HG03103 (cell line): ENCODE data around the gene GPC1.
"Not testable (repeated sequence)": the region's sequence is repeated elsewhere in the genome, so short reads cannot be mapped to it uniquely, and the experiment has no call there.

Experiments
- ATAC-seq: cut with Tn5 transposase; IDR thresholded peaks from one replicate; pipeline ENCODE4 v1.9.1; 2021; ENCODE audit warnings: low read depth; ENCODE audit not compliant: unreplicated experiment

The GPC1 gene

DNA sequence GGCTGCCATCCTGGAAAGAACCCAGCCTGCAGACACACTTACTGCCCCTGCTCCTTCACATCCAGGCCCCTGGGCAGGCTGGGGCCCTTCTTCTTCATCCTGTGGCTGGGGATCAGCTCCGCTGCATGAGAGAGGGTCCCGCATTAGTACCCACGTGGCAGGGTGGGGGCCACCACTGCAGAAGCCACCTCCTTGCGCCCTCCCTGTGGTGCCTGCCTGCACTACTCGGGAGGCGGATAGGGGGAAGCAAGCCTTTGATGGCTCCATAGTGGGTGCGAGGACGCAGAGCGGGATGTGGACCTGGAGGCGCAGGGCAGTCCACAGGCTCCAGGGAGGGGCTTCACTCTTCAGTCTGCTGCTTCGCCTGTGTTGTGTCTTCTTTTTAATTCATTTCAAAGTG, 46.7 kb downstream of the GPC1 start:
- no peak for ATAC-seq

DNA sequence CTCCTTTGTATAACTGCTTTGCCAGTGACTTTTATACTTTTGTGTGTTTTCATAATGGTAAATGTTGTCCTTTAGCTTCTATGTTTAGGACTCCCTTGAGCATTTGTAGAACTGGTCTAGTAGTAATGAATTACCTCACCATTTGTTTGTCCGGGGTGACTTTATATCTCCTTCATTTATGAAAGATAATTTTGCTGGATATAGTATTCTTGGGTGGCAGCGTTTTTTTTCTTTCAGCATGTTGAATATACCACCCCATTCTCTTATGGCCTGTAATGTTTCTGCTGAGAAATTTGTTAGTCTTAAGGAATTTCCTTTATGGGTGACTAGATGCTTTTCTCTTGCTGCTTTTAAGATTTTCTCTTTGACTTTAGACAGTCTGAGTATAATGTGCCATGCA, 56.0 kb downstream of the GPC1 start:
- no peak for ATAC-seq

DNA sequence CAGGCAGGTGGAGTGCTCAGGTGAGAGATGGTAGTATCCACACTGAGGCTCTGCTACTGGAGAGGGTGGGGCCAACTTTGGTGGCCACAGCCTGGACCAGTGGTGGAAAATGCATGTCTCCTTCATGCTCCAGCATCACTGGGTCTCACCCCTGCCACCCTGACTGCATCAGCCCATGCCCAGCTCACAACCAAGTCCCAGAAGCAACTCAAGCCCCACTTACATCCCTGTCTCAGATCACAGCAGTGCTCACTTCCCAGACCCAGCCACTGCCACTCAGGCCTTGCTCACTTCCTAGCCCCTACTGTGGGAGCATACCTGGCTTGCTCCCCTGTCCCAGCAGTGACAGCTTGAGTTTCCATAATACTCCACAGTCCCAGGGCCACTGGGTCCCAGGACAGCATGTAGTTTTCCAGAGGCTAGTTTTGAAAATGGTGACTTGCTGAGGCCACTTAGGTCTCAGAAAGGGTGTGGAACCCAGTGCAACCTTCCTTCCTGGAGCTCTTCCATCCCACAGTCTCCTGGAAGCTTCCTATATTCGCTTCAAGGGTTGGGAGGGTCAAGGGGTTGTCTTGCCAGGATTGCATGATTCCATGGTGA, 58.8 kb downstream of the GPC1 start:
- ATAC-seq = no peak

DNA sequence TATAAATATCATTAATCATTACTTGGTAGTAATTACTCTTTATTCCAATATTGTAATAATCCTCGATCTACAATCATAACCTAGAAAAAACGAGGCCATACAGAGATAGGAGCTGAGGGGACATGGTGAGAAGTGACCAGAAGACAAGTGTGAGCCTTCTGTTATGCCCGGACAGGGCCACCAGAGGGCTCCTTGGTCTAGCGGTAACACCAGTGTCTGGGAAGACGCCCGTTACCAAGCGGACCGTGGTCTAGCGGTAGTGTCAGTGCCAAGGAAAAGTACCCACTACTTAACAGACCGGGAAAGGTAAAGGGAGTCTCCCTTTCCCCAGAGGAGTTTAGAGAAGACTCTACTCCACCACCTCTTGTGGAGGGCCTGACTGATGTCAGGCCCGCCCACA, 59.5 kb downstream of the GPC1 start:
- not testable (repeated sequence) for ATAC-seq

GRCh38 chr2:240497082-240497481, 61.6 kb downstream of the GPC1 start:
- not testable (repeated sequence) for ATAC-seq

DNA sequence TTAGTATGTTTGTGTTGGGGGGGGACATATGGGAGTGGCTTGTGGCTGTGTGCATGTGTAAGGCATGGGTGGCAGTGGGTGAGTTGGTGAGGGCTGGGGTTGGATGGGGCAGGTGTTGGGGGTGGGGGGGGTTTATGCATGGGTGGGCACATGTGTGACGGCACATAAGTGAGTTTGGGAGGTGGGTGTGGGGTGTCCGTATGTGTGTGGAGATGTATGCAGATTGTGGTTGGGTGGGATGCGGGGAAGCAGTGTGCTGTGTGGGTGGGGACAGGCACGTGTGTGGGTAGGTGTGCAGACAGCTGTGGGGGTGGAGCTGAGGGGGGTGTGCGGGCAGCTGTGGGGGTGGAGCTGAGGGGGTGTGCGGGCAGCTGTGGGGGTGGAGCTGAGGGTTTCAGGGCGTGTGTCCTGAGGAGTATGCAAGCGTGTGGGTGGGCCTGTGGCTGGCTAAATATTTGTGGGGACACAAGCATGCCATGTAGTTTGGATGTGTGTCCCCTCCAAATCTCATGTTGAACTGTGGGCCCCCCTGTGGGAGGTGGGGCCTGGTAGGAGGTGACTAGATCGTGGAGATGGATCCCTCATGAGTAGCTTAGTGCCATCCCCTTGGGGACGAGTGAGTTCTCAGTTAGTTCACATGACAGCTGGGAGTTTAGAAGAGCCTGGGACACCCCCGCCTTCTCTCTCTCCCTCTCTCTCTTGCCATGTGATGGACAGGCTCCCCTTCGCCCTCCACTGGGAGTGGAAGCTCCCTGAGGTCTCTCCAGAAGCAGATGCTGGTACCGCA, 62.9 kb downstream of the GPC1 start:
- no peak for ATAC-seq

GRCh38 chr2:240498958-240499260, 63.4 kb downstream of the GPC1 start:
- no peak for ATAC-seq

- ATAC-seq = no peak
Measured at GRCh38 chr2:240499309-240500301, 64.1 kb downstream of the GPC1 start.

DNA sequence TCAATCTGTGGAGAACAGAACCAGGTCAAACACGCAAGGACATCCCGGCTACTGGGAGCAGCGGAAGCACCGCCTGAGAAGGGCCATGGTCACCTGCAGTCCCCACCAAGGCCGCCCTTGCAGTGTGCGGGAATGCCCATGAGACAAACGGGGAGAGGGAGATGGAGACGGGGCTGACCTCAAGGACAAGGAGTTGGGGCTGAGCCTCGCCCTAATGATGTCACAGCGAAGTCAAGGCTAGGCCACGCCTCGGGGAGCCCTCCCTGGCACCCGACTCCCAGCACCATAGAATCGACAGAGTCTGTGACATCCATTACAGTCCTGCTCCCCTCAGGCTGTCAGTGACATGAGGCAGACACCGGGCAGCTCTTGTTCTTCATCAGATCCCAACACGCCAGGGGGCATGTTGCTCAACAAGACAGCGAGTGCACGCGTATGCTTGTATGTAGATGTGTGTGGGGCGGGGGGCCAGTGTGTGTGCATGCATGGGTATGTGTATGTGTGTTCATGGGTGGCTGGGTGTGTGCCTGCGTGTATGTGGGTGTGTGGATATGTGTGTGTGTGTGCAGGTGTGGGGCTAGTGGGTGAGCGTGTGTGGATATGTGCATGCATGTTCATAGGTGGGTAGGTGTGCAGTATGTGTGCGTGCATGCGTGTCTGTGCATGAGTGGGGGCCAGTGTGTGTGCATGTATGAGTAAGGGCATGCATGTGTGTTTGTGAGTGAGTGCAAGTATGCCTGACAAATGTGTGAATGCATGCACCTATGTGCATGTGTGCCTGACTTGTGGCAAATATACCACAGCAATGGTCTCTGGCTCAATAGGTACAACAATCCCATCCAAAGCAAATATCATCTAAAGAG, 65.3 kb downstream of the GPC1 start:
- ATAC-seq = no peak

- ATAC-seq = no peak
Measured at GRCh38 chr2:240501531-240501991, 66.1 kb downstream of the GPC1 start.

DNA sequence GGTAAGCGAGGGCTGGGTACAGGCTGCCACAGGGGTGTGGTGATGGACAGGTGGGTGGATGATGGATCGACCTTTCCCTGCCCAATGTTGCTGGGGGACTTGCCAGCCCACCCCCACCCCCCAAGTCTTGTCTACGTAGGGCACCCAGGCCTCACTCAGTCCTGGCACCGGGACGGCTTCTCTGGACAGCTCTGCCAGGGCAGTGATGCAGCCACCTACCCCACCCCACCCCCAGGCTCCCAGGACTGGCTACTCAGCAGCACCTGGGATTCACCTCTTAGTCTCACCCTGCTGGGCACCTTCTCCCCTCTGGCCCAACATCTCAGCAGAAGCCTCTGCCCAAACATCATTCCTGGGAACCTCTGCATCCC, 66.6 kb downstream of the GPC1 start:
- no peak for ATAC-seq

- ATAC-seq = no peak
Measured at GRCh38 chr2:240502430-240503121, 67.1 kb downstream of the GPC1 start.

GRCh38 chr2:240503375-240503774, 67.9 kb downstream of the GPC1 start:
- no peak for ATAC-seq

- no peak for ATAC-seq
Measured at GRCh38 chr2:240503848-240504247, 68.4 kb downstream of the GPC1 start.

DNA sequence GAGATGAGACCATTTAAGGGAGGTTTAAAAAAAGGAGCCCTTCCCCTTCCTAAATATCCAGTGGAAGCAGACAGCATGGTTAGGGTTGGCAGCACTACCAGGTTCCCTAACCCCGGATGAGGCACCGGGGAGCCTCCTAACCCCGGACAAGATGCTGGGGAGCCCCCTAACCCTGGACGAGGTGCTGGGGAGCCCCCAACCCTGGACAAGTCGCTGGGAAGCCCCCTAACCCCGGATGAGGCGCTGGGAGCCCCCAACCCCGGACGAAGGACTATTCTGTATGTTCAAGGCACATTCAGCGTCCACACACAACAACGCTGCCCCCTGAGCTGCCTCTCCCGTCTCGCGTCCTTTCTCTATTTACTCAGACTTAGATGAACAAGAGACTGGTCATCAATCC, 70.4 kb downstream of the GPC1 start:
- ATAC-seq = no peak

GRCh38 chr2:240506406-240507059, 71.1 kb downstream of the GPC1 start:
- no peak for ATAC-seq

DNA sequence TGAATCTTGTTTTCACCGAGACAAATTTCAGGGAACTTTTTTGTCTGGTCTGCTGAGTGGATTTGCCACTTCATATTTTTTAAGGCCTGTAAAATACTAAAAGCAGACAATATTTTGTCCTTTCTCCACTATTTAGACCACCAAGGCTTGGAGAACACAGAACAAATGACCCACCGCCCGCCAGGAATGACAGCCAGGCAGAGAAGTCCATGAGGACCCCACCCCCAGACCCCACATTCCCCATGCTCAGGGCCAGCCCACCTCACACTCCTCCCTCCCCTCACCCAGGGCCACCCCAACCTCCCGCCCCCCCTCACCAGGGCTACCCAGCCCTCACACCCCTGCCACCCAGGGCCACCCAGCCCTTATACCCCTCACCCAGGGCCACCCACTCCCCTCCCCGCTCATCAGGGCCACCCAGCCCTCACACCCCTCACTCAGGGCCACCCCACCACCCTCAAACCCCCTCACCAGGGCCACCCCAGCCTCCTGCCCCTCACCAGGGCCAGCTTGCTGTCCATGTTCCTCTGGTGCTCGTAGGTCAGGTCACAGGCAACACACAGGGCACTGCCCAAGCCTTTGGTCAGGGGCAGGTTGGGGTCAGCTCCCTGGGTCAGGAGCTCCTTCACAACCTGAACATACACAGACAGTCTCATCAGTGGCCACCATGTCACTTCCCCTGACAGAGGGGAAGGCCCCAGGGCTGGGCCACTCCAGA, 71.8 kb downstream of the GPC1 start:
- ATAC-seq = no peak

DNA sequence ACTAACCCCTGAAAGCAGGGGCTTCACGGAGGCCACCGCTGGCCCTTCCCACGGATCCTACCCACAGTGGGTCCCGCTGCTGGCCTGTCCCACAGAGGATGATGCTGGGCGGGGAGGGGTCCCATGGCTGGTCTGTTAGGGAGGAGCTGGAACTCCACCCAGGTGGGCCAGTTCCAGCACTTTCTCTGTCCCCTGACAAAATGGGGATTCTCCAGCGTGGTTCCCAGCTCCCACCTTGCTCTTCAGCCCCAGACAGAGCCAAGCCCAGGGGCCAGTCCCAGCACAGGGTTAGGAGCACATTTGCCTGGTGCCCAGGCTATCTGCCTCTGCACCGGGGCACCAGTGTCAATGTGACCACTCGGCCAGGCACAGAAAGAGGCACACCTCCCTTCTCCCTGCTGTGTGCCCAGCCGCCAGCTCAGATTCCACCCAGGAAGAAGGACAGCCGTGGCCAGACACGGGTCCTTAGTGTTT, 72.4 kb downstream of the GPC1 start:
- ATAC-seq = no peak
